Keratinocyte (primary cell): ENCODE data around the gene RDH12. TPM values are rescaled to one million over a fixed set of nuclear protein-coding genes. Genes with fewer than 3 reads are reported as not detected.

Experiments
- DNase-seq: peaks from one replicate; pipeline ENCODE4 v3.0.0-alpha.2; 2011; ENCODE audit warnings: low read depth, missing footprints, low spot score
- FAIRE-seq: peaks from 2 replicates; lab custom pipeline; 2011; peaks lifted over from hg19 to GRCh38; lab: Jason Lieb, UNC
- H2AFZ ChIP-seq: 2 replicates; pipeline ENCODE4 v1.6.0; 2012; ENCODE audit warnings: low read length, control low read depth, inconsistent platforms; ENCODE audit not compliant: control insufficient read depth
- H3K27ac ChIP-seq: 2 replicates; pipeline ENCODE4 v1.5.1; 2011; ENCODE audit warnings: low read length; ENCODE audit not compliant: control insufficient read depth, insufficient read depth
- H3K27me3 ChIP-seq: 3 replicates; pipeline ENCODE4 v1.6.0; 2011; ENCODE audit warnings: low read length; ENCODE audit not compliant: control insufficient read depth, insufficient read depth; ENCODE audit errors: extremely low read depth
- H3K36me3 ChIP-seq, 2 experiments: 2 replicates in 1 of 2; 3 replicates in 1 of 2; pipeline ENCODE4 v1.5.1; 2011; ENCODE audit warnings: low read length in 2 of 2, mild to moderate bottlenecking in 1 of 2; ENCODE audit not compliant: control insufficient read depth in 2 of 2, insufficient read depth in 2 of 2; ENCODE audit errors: extremely low read depth in 1 of 2
- H3K4me1 ChIP-seq: 3 replicates; pipeline ENCODE4 v1.5.1; 2011; ENCODE audit warnings: low read length; ENCODE audit not compliant: control insufficient read depth, insufficient read depth; ENCODE audit errors: extremely low read depth
- H3K4me2 ChIP-seq: 3 replicates; pipeline ENCODE4 v1.6.0; 2011; ENCODE audit warnings: low read depth, low read length; ENCODE audit not compliant: control insufficient read depth, insufficient read depth; ENCODE audit errors: extremely low read depth
- H3K4me3 ChIP-seq, 3 experiments: fragments of 200-600 bp in 1 of 3; sonication (generic) in 1 of 3; 2 replicates in 2 of 3; 3 replicates in 1 of 3; pipeline ENCODE4 v1.5.1; 2011 to 2016; ENCODE audit warnings: low read length in 3 of 3, mild to moderate bottlenecking in 3 of 3, control low read depth in 2 of 3, inconsistent platforms in 1 of 3, low read depth in 1 of 3, mixed read lengths in 1 of 3, mixed run types in 1 of 3, moderate library complexity in 1 of 3; ENCODE audit not compliant: control insufficient read depth in 2 of 3, insufficient read depth in 2 of 3; ENCODE audit errors: extremely low read depth in 1 of 3
- H3K79me2 ChIP-seq: 2 replicates; pipeline ENCODE4 v1.6.0; 2012; ENCODE audit warnings: low read length; ENCODE audit not compliant: control insufficient read depth, insufficient read depth
- H3K9ac ChIP-seq: 3 replicates; pipeline ENCODE4 v1.6.0; 2011; ENCODE audit warnings: low read length; ENCODE audit not compliant: control insufficient read depth, insufficient read depth; ENCODE audit errors: extremely low read depth
- H3K9me1 ChIP-seq: 3 replicates; pipeline ENCODE4 v1.6.0; 2011; ENCODE audit warnings: low read length; ENCODE audit not compliant: control insufficient read depth, insufficient read depth; ENCODE audit errors: extremely low read depth
- H3K9me3 ChIP-seq: 2 replicates; pipeline ENCODE4 v1.5.1; 2012; ENCODE audit warnings: low read depth, low read length; ENCODE audit not compliant: control insufficient read depth
- H4K20me1 ChIP-seq: 3 replicates; pipeline ENCODE4 v1.6.0; 2011; ENCODE audit warnings: low read length; ENCODE audit not compliant: control insufficient read depth, insufficient read depth; ENCODE audit errors: extremely low read depth
- EZH2 ChIP-seq: IDR thresholded peaks from one replicate; pipeline ENCODE4 v1.6.1; 2012; ENCODE audit warnings: inconsistent platforms, mild to moderate bottlenecking, low read length, moderate library complexity
- dilution Hi-C: fragments of 300-500 bp; cut with MboI; formaldehyde crosslinking; loops from one replicate; pipeline ENCODE4 v1.7.0; 2020; ENCODE audit warnings: low sequenced_read_pairs; ENCODE audit not compliant: extremely low pct_ligation_motif_present
- polyA plus RNA-seq, 5 experiments: library from polyadenylated mRNA; depleted of rRNA in 3 of 5; stranded (reverse) in 3 of 5; stranded (forward) in 1 of 5; unstranded in 1 of 5; fragments of >200 nt; gene quantifications; 1 replicate in 1 of 5; 2 replicates in 3 of 5; 3 replicates in 1 of 5; pipeline versions ENCODE4 v1.2.1 to v1.2.3, GENCODE V29; 2011 to 2012; ENCODE audit warnings: missing spikeins in 2 of 5, low read depth in 1 of 5, low replicate concordance in 1 of 5
- TF ChIP-seq, protein P1 (sequence below), 3 experiments: IDR thresholded peaks in 1 of 3; conservative IDR thresholded peaks in 1 of 3; optimal IDR thresholded peaks in 1 of 3; 2 replicates in 2 of 3; 3 replicates in 1 of 3; pipeline versions ENCODE3 to v1.5.1; 2011; ENCODE audit warnings: low read length in 3 of 3, mild to moderate bottlenecking in 3 of 3, moderate library complexity in 2 of 3, control low read depth in 1 of 3, inconsistent platforms in 1 of 3; ENCODE audit not compliant: insufficient read depth in 2 of 3; ENCODE audit errors: extremely low read depth in 1 of 3

Gene RDH12
- polyA plus RNA-seq, 1 donor (not counting 4 experiments of a cell fraction or from before 2014, with no cell fraction given): 0.98 TPM

DNA sequence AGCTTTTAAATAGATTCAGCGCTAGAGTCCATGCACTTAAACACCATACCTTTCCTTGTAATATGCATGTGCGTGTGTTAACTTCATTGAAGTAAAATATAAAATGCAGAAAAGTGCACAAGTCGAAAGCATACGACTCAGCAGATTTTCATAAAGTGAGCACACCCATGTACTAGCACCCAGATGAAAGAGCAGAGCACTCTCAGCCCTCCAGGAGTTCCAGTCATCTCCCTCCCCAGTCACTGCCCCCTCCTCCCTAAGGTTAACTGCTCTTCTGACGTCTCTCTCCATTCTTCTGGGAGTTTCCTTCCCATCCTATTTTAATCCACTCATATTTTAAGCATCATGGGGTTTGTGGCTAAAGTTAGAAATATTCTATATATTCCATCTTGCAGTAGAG lies 20.2 kb downstream of the RDH12 start:
- Histone ChIP-seq H3K9ac (no peak overlapping the region), H3K36me3 (no peaks in the 10 kb centered on the region), H3K79me2 (no peaks in the 10 kb centered on the region), H4K20me1 (no peaks in the 10 kb centered on the region), H3K27me3 (peaks cover 20% of the 10 kb centered on the region), H3K27ac (no peak overlapping the region), H3K4me2 (no peak overlapping the region), H3K9me1 (no peaks in the 10 kb centered on the region), H3K4me1 (peaks cover 5% of the 10 kb centered on the region), H3K4me3 (no peak overlapping the region), H3K9me3 (no peaks in the 10 kb centered on the region), H2AFZ (no peak overlapping the region)
- TF ChIP-seq EZH2: no peak
- TF ChIP-seq, protein P1, sequence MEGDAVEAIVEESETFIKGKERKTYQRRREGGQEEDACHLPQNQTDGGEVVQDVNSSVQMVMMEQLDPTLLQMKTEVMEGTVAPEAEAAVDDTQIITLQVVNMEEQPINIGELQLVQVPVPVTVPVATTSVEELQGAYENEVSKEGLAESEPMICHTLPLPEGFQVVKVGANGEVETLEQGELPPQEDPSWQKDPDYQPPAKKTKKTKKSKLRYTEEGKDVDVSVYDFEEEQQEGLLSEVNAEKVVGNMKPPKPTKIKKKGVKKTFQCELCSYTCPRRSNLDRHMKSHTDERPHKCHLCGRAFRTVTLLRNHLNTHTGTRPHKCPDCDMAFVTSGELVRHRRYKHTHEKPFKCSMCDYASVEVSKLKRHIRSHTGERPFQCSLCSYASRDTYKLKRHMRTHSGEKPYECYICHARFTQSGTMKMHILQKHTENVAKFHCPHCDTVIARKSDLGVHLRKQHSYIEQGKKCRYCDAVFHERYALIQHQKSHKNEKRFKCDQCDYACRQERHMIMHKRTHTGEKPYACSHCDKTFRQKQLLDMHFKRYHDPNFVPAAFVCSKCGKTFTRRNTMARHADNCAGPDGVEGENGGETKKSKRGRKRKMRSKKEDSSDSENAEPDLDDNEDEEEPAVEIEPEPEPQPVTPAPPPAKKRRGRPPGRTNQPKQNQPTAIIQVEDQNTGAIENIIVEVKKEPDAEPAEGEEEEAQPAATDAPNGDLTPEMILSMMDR (optimal IDR thresholded peaks at IDR 0.05 in 1 of 3, IDR thresholded peaks at IDR 0.05 in 1 of 3, conservative IDR thresholded peaks at IDR 0.05 in 1 of 3; ENCODE audit: extremely low read depth in 1 of 3, insufficient read depth in 2 of 3, low read length in 3 of 3): no peak
- dilution Hi-C loops: no loop called here
- FAIRE-seq (no peak), DNase-seq (no peak)

DNA sequence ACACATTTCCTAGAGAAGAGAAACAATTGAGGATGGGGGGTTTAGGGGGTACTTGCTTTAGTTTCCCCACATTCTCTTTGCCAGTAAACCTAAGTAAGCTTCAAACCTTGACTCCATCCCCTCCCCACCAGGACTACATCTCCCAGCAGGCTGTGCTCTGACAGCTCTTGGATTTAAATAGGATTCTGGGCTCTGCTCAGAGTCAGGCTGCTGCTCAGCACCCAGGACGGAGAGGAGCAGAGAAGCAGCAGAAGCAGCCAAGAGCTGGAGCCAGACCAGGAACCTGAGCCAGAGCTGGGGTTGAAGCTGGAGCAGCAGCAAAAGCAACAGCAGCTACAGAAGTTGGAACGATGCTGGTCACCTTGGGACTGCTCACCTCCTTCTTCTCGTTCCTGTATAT lies 20.6 kb downstream of the RDH12 start:
- no peaks in the 10 kb centered on the region for H3K9me1 ChIP-seq
- no peaks in the 10 kb centered on the region for H3K9me3 ChIP-seq
- H3K79me2 ChIP-seq: no peaks in the 10 kb centered on the region
- H4K20me1 ChIP-seq: no peaks in the 10 kb centered on the region
- peaks cover 5% of the 10 kb centered on the region for H3K4me1 ChIP-seq
- peaks cover 20% of the 10 kb centered on the region for H3K27me3 ChIP-seq
- DNase-seq: no peak
- H2AFZ ChIP-seq: peak overlapping the region; percentile 41
- no peaks in the 10 kb centered on the region for H3K36me3 ChIP-seq
- no peak for TF ChIP-seq EZH2
- TF ChIP-seq, protein P1 (optimal IDR thresholded peaks at IDR 0.05 in 1 of 3, IDR thresholded peaks at IDR 0.05 in 1 of 3, conservative IDR thresholded peaks at IDR 0.05 in 1 of 3; ENCODE audit: extremely low read depth in 1 of 3, insufficient read depth in 2 of 3, low read length in 3 of 3): no peak
- dilution Hi-C loops: no loop called here
- H3K9ac ChIP-seq: no peak overlapping the region
- no peak overlapping the region for H3K27ac ChIP-seq
- H3K4me3 ChIP-seq: no peak overlapping the region
- peak overlapping the region; percentile 38 for H3K4me2 ChIP-seq
- no peak for FAIRE-seq
